ENCODE results near the gene UMPS.

- TF ChIP-seq, protein P1, sequence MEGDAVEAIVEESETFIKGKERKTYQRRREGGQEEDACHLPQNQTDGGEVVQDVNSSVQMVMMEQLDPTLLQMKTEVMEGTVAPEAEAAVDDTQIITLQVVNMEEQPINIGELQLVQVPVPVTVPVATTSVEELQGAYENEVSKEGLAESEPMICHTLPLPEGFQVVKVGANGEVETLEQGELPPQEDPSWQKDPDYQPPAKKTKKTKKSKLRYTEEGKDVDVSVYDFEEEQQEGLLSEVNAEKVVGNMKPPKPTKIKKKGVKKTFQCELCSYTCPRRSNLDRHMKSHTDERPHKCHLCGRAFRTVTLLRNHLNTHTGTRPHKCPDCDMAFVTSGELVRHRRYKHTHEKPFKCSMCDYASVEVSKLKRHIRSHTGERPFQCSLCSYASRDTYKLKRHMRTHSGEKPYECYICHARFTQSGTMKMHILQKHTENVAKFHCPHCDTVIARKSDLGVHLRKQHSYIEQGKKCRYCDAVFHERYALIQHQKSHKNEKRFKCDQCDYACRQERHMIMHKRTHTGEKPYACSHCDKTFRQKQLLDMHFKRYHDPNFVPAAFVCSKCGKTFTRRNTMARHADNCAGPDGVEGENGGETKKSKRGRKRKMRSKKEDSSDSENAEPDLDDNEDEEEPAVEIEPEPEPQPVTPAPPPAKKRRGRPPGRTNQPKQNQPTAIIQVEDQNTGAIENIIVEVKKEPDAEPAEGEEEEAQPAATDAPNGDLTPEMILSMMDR (IDR thresholded peaks at IDR 0.05): no peak
- TF ChIP-seq POLR2A (IDR thresholded peaks at IDR 0.05): no peak
Measured at GRCh38 chr3:124730941-124731297, 667 bp downstream of the UMPS start.

All from esophagus squamous epithelium (tissue), 4 donors.